Measurements from ENCODE around the gene FBXL3. TPM values are rescaled to one million over a fixed set of nuclear protein-coding genes. Genes with fewer than 3 reads are reported as not detected.

The FBXL3 gene
- total and polyA plus RNA-seq, 2 donors (not counting 1 experiment from before 2014, with no cell fraction given): 20.5 to 78.0 TPM

DNA sequence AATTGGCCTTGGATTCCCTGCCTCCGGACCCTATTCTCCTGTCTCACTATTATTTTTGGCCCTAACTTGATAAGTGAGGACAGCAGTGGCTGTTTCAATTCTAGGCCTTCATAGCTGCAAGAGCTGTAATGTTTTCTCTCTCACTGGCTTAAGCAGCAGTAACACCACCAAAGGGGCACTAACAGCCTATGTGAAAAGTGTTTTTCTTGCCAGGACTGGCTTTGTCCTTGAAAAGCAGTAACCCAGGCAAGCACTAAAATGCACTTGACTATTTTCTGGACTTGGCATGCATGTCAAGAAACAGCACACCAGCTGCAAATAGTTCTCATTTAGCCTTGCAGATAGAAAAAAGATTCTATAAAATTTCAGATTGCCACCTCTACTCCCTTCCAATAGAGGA lies 9.3 kb upstream of the FBXL3 start:
- no peaks in the 10 kb centered on the region for H3K36me3 ChIP-seq (replicated peaks in 1 of 2; ENCODE audit: control extremely low read depth in 1 of 2, control insufficient read depth in 1 of 2, extremely low read depth in 1 of 2, insufficient read depth in 2 of 2, low read length in 1 of 2)
- ChIA-PET POLR2A (no interaction called here), CTCF (no interaction called here)
- H4K20me1 ChIP-seq (ENCODE audit: control insufficient read depth, insufficient read depth, low read length, poor library complexity, severe bottlenecking): no peaks in the 10 kb centered on the region
- H3K9ac ChIP-seq (ENCODE audit: low read length): no peak overlapping the region
- intact Hi-C loops (cut with micrococcal nuclease): no loop called here
- no peaks in the 10 kb centered on the region for H3K27me3 Mint-ChIP-seq
- H3K4me1 Mint-ChIP-seq: no peaks in the 10 kb centered on the region
- no peaks in the 10 kb centered on the region for H3K4me1 ChIP-seq (ENCODE audit: control insufficient read depth in 2 of 2, insufficient read depth in 2 of 2, low read length in 2 of 2)
- H3K27me3 ChIP-seq (replicated peaks in 1 of 4; ENCODE audit: control extremely low read depth in 1 of 4, control insufficient read depth in 3 of 4, insufficient read depth in 4 of 4, low read length in 3 of 4): no peaks in the 10 kb centered on the region
- TF ChIP-seq EZH2 (IDR thresholded peaks at IDR 0.05; ENCODE audit: borderline replicate concordance, insufficient read depth, low read depth, low read length, poor library complexity, severe bottlenecking): no peak
- TF ChIP-seq CTCF (IDR thresholded peaks at IDR 0.05): no peak
- H3K9me3 ChIP-seq (ENCODE audit: control extremely low read depth in 1 of 3, control insufficient read depth in 2 of 3, insufficient read depth in 1 of 3, low read length in 2 of 3): peaks cover 0 to 1% (median 0%) of the 10 kb centered on the region in 3 donors
- no peak overlapping the region for H3K4me3 Mint-ChIP-seq
- H3K27ac ChIP-seq (ENCODE audit: low read length in 2 of 2): no peak overlapping the region
- no peak overlapping the region for H3K4me3 ChIP-seq (ENCODE audit: control extremely low read depth in 1 of 5, extremely low read depth in 1 of 5, insufficient read depth in 1 of 5, low read depth in 2 of 5, low read length in 4 of 5)
- H3K79me2 ChIP-seq (ENCODE audit: control insufficient read depth, insufficient read depth, low read length): no peaks in the 10 kb centered on the region
- no peak overlapping the region for H3K4me2 ChIP-seq (replicated peaks; ENCODE audit: low read depth, low read length, poor library complexity, severe bottlenecking)
- H2AFZ ChIP-seq (ENCODE audit: insufficient read depth, low read depth, low read length, poor library complexity, severe bottlenecking): no peak overlapping the region
- ATAC-seq (ENCODE audit: low read depth) (no peak), DNase-seq (no peak)
- H3K27ac Mint-ChIP-seq: no peak overlapping the region
- H3K9me3 Mint-ChIP-seq (ENCODE audit: insufficient read depth): peaks cover 2% of the 10 kb centered on the region
- WGBS (ENCODE audit: insufficient coverage): 100% methylated on average over 1 of the region's 1 CpG

DNA sequence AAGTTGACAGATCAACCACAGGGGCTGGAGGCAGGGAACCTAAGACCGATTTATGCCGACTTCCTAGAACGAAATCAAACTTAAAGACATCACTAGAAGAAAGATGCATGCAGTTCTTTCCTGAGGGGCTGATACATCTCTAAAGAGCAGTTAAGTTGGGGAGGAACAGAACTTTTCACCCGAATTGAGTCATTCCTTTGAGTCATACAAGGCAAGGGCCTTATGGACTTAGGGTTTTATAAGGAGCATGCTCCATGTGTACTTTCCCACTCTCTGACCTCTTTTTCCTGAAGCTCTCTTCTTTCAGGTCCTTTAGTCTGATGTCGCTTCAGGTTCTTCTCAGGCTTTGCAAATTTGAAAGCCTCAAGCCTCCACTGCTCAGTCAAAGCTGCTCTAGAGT lies 7.9 kb upstream of the FBXL3 start:
- DNase-seq: no peak
- no peaks in the 10 kb centered on the region for H3K79me2 ChIP-seq (ENCODE audit: control insufficient read depth, insufficient read depth, low read length)
- Mint-ChIP-seq H3K4me1 (no peaks in the 10 kb centered on the region), H3K27ac (no peak overlapping the region), H3K9me3 (ENCODE audit: insufficient read depth) (peaks cover 2% of the 10 kb centered on the region), H3K27me3 (no peaks in the 10 kb centered on the region), H3K4me3 (no peak overlapping the region)
- H3K27me3 ChIP-seq (replicated peaks in 1 of 4; ENCODE audit: control extremely low read depth in 1 of 4, control insufficient read depth in 3 of 4, insufficient read depth in 4 of 4, low read length in 3 of 4): no peaks in the 10 kb centered on the region
- H3K4me1 ChIP-seq (ENCODE audit: control insufficient read depth in 2 of 2, insufficient read depth in 2 of 2, low read length in 2 of 2): no peaks in the 10 kb centered on the region
- WGBS (ENCODE audit: insufficient coverage): 100% methylated on average over 3 of the region's 5 CpGs
- no peak overlapping the region for H2AFZ ChIP-seq (ENCODE audit: insufficient read depth, low read depth, low read length, poor library complexity, severe bottlenecking)
- ChIA-PET POLR2A (no interaction called here), CTCF (no interaction called here)
- no peak overlapping the region for H3K27ac ChIP-seq (ENCODE audit: low read length in 2 of 2)
- no peaks in the 10 kb centered on the region for H4K20me1 ChIP-seq (ENCODE audit: control insufficient read depth, insufficient read depth, low read length, poor library complexity, severe bottlenecking)
- TF ChIP-seq CTCF (IDR thresholded peaks at IDR 0.05): no peak
- TF ChIP-seq EZH2 (IDR thresholded peaks at IDR 0.05; ENCODE audit: borderline replicate concordance, insufficient read depth, low read depth, low read length, poor library complexity, severe bottlenecking): no peak
- H3K4me2 ChIP-seq (replicated peaks; ENCODE audit: low read depth, low read length, poor library complexity, severe bottlenecking): no peak overlapping the region
- no peak overlapping the region for H3K4me3 ChIP-seq (ENCODE audit: control extremely low read depth in 1 of 5, extremely low read depth in 1 of 5, insufficient read depth in 1 of 5, low read depth in 2 of 5, low read length in 4 of 5)
- H3K36me3 ChIP-seq (replicated peaks in 1 of 2; ENCODE audit: control extremely low read depth in 1 of 2, control insufficient read depth in 1 of 2, extremely low read depth in 1 of 2, insufficient read depth in 2 of 2, low read length in 1 of 2): no peaks in the 10 kb centered on the region
- H3K9ac ChIP-seq (ENCODE audit: low read length): no peak overlapping the region
- intact Hi-C loops (cut with micrococcal nuclease): no loop called here
- peaks cover 0 to 1% (median 0%) of the 10 kb centered on the region in 3 donors for H3K9me3 ChIP-seq (ENCODE audit: control extremely low read depth in 1 of 3, control insufficient read depth in 2 of 3, insufficient read depth in 1 of 3, low read length in 2 of 3)
- no peak for ATAC-seq (ENCODE audit: low read depth)

Data from B cell (primary cell).